ENCODE data around the gene MED22.

Gene MED22

DNA sequence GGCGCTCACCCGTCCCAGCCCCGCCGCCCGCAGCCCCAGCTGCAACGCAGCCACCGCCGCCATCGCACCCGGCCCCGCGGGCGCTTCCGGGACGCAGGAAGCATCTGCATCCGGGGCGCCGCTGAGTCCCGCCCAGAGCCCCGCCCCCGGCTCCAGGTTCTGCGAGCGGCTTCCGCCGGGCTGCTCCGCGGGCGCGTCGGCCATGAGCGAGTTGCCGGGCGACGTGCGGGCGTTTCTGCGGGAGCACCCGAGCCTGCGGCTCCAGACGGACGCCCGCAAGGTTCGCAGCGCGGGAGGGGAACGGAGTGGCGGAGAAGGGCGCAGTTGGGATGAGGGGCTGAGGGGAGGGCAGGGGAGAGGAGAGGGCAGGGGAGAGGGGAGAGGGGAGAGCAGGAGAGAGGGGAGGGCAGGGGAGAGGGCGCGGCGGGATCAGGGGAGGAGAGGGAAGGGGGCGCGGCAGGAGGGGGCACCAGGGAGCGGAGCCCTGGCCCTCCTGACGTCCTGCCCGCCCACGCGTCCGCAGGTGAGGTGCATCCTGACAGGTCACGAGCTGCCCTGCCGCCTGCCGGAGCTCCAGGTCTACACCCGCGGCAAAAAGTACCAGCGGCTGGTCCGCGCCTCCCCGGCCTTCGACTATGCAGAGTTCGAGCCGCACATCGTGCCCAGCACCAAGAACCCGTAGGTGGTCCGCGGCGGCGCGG is 8.6 kb upstream of the MED22 start, which contains the start of the genes SURF1 and SURF2:
SURF1 (minus strand) TSS at position 97 of the 701 bp plus-strand sequence; CDS start at position 63, 34 bp downstream.
SURF2 (plus strand) TSS at position 160 of the 701 bp plus-strand sequence; CDS start at position 203, 43 bp downstream.
- DNase-seq (ENCODE audit: low read depth in 4 of 4, low spot score in 1 of 4) = peak; percentile 82 to 92 (median 87)

DNA sequence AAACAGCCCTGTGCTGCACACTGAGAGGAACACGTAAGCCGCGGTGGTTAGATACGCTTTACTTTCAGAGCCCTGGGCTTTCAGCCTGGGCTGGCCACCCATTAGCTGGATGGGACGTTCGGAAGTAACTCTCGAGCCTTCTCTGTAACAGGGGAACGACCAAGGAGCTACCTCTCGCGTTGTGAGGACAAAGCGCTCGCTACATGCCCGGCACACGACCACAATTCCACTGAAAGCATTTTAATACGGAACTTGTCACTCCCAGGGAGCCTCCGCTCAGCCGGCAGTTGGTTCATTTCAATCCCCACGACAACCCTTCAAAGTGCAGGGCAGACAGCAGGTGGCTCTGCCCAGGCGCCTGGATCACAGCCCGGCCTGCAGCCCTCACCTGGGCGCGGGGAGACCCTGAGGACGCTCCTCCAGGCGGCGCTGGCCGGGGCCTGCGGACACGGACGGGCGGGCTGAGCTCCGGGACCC is 8.0 kb upstream of the MED22 start:
- no peak for DNase-seq (ENCODE audit: low read depth in 4 of 4, low spot score in 1 of 4)

DNA sequence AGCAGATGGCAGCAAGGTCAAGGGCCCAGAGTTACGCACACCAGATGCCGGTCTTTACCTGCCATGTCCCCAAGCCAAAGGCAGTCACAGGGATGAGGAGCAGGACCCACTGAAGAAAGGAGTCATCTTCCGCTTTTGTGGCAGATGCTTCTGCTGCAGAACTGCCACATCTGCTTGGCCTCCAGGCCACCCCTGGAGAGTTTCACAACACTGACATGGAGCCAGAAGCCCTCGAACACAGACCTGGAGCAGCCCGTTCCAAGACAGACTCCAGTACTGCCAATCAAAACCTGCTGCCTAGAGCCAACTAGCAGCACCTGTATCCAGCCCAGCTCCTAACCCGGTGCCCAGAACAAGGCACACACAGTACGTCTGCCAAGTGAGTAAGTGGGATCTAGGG is 6.8 kb upstream of the MED22 start:
- no peak for DNase-seq (ENCODE audit: low read depth in 4 of 4, low spot score in 1 of 4)

DNA sequence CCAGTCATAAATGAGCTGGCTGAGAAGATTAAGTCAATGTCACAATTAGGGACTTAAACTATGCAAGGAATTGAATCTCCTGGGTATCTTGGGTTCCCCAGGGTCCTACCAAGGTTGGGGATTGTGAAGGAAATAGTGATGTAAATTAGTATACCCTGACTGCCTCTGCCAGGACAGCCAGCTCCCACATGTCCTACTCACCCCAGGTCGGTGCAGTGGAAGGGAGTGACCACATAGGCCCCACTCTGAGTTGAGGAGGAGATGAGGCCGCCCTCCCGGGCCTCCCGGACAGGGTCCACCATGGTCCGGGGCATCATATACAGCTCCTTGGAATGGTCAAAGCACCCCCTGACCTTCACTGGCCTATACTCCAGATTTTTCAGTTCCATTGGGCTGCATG is 5.6 kb upstream of the MED22 start:
- DNase-seq (ENCODE audit: low read depth in 4 of 4, low spot score in 1 of 4) = no peak

DNA sequence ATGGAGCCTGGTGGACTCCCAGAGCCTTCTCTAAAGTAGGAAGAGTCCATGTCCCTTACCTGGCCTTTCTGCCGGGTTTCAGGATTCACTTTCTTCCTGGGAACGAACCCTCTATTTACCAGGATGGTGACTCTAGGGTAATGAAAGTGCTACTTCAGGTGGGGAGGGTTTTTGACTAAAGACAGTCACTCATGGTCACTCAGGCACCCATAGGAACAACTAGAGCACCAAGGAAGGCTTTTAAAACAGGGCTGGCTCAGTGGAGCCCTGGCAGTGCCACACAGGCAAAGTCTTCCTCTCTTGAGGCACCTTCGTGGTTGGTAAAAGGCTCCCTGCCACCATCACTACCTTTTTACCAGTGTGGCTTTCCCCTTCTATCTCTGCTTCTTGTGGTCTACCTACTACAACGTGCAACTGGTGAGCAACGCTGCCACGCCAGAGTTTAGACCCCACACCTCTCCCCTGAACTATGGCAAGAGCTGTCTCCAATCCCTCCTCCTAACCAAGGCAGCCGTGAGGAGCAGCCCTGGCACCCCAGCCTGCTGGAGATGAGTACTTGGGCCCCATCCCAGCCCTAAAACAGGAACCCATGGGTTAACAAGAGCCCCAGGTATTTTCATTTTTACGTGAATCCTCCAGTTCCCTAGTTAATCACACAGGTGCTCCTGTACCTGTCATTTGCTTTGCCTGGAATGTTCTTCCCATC is 4.9 kb upstream of the MED22 start:
- no peak for DNase-seq (ENCODE audit: low read depth in 4 of 4, low spot score in 1 of 4)

DNA sequence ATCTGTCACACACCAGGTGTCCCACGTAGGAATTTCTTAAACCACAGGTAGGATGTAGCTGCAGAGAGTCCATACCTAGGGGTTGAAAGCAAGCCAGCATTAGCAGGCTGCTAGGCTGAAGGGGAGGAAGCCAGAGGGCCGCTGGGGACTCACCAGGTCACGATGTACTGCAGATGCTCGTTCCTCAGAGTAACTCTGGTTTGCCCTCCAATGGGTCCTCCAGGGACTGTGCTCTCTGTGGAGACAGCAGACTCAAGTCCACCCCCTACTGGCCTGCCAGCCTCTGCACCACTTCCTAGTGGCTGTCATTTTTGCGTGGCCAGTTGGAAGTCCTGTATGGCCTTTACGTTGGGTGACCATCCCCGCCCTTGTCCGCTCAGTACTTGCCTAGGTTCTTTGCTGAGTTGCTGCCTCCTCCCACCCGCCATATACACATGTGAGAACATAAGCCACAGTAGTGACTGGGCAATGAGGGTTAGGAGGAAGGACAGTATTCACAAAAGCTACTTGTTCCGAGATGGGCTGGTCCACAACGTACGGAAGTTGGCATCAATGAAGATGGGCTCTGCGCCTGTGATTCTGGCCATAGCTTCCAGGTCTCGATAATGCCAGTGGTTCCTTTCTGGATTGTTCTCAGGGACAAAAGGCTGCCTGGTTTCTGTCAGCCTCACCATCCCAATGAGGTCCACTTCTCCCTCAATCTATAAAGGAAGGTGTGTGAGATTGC is 4.1 kb upstream of the MED22 start:
- no peak for DNase-seq (ENCODE audit: low read depth in 4 of 4, low spot score in 1 of 4)

DNA sequence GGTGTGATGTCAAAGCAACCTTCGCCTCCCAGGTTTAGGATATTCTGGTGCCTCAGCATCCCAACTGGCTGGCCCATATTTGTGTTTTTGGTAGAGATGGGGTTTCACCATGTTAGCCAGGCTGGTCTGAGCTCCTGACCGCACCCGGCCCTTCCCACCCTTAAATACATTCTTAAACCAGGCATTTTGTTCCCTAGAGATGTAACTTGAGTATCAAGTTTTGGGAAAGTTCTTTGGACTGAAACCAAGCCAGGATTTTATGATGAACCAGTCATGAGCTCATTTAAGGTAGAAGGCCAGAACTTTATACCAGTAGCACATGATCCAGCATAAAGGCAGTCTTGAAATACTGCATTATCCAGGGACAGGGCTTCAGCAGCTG is 3.6 kb upstream of the MED22 start:
- no peak for DNase-seq (ENCODE audit: low read depth in 4 of 4, low spot score in 1 of 4)

DNA sequence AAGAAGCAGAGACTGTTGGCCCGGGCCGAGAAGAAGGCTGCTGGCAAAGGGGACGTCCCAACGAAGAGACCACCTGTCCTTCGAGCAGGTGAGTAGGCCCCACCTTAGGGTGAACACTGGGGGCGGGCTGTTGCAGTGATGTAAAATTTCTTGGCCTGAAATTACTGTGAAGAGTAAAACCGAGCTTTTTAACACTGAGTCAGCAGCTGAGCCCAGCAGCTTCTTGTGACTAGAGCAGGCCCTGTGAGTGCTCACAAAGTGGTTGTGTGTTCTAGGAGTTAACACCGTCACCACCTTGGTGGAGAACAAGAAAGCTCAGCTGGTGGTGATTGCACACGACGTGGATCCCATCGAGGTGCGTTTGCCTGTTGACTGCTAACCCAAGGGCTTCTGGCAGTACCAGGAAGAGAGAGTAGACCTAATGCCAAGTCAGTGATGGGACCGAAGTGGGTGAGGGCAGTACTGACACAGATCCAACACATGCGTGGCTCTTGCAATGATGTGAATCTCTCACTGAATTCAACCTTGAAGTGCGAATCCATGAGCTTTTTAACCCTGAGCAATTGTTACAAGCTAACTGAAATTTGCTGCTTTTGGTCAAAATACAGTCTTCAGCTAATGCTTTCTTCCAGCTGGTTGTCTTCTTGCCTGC is 2.2 kb upstream of the MED22 start:
- no peak for DNase-seq (ENCODE audit: low read depth in 4 of 4, low spot score in 1 of 4)

DNA sequence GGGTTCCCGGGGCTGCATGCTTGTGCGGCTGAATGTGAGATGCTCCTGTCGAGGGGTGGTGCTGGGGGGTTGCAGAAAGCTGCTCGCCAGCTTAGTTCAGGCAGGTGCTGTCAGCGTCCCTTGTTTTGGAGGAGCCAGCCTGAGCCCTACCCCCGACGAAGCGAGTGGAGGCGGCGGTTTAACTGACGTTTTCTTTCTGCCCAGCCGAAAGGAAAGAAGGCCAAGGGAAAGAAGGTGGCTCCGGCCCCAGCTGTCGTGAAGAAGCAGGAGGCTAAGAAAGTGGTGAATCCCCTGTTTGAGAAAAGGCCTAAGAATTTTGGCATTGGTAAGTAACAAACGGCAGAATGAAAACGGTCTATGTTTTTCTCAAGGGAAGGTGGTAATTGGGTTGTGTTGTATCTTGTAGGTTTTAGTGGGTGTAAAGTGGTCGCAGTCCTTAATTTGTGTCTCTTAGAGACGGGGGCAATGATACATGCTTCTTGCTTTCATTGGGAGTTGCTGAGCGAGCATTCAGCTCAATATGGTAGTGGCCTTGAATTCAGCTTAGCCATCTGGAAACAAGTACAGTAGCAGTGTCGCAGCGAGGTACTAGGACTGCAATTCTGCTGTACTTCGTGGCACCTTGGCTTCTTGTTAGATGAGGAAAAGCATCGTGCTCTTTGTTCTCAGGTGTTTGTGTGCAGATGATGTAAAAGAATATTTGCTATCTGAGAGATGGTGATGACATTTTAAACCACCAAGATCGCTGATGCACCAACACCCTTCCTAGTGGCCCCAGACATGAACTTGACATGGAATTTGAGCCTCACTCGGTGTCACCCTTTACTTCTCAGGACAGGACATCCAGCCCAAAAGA is 1.0 kb upstream of the MED22 start:
- DNase-seq (ENCODE audit: low read depth in 4 of 4, low spot score in 1 of 4) = no peak

DNA sequence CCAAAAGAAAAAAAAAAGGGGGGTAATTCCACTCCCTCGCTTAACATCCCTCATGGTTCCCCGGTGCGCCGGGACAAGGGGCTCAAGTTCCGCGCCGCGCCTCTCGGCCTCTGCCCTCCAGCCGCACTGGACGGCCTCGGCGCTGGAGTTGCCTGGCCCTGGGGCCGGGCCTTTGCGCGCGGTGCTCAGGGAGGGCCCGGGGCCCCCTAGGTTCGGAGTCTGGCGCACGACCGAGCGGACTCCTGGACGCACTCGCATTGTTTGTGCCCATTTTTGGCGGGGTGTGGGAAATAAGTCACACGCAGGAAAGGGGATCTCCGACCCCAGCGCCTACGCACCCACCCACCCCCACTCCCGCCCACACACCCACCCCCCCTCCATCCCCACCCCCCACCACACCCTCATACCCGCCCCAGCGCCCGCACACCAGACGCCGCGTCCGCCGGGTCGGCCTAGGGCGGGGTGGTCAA is 381 bp downstream of the MED22 start:
- no peak for DNase-seq (ENCODE audit: low read depth in 4 of 4, low spot score in 1 of 4)

DNA sequence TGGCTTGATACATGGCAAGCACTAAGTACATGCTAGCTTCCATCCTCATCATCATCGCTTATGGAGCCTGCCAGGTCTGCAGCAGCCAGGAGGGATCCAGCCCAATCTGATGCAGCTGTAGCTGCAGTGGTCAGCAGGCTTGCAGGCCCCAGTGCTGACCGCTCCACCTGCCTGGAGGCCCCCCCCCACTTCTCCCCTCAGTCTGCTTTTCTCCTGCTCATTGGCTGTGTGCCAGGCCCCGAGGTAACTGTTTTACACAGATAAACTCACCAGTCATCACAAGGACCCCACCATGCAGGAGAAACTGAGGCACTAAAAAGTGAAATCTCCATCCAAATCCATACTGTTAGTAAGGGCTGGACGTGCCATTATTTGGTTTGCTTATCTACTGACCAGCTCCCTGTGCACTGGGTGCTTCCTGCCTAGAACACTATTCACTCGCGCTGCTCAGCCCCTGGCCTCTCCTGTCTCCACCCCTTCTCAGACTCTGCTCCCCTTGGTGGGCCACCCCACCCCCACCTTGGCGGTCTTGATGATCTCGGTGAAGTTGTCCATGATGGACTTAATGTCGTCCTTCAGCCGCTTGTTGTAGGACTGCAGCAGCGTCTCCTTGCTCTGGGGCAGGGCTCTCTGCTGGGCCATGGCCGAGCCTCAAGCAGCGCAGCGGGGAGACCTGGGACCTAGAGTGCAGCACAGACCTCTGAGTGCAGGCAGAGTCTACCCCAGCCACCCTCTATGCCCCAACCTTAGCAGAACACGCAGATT is 1.7 kb downstream of the MED22 start:
- no peak for DNase-seq (ENCODE audit: low read depth in 4 of 4, low spot score in 1 of 4)

DNA sequence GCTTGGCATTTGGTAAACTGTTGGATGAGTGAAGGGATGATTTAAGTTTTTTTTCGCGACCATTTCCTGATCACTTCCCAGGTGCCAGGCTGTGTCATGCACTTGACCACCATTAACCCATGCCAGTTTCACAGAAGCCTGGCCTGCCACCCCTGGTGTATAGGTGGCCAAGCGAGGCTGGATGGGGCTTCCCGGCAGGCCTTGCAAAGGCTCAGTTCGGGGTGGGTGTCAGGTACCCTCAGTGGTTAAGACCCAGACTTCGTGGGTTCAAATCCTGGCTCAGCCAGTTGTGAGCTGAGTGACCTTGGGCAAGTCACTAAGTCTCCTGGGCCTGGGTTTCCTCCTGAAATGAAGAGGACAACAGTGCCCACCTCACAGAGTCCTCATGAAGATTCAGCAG is 2.3 kb downstream of the MED22 start:
- no peak for DNase-seq (ENCODE audit: low read depth in 4 of 4, low spot score in 1 of 4)

DNA sequence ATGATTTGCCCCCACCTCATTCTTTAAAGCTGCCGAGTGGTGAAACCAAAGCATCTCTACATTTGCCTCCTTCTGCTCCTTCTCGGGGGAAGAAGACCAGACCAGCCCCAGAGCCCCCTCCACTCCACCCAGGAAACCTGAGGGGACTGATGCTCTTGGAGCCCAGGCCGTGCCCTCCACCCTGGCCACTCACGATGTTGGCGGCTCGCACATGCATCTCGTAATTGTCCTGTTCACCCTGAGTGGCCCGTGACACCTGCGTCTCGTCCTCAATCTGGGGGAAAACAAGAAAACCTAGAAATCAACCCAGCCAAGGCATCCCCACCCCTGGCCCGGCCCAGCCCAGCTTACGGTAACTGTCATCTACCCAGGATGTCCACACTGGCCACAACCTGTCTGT is 3.0 kb downstream of the MED22 start:
- no peak for DNase-seq (ENCODE audit: low read depth in 4 of 4, low spot score in 1 of 4)

DNA sequence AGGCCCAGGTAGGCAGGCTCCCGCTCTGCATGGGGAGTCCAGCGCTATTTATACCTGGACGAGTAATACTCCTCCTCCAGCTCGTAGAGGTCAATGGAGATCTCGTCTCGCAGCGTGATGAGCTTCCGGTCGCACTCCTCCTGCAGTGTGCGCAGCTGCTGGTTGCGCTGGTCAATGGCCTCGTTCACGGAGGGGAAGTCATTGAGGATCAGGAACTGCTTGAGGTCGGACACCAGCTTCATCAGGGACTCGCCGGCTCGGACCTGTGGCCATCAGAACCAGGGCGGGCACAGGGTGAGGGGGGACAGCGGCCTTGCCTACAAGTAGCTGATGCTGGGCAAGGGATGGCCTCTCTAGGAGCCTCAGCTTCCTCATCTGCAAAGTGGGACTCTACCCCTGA is 3.9 kb downstream of the MED22 start:
- no peak for DNase-seq (ENCODE audit: low read depth in 4 of 4, low spot score in 1 of 4)

DNA sequence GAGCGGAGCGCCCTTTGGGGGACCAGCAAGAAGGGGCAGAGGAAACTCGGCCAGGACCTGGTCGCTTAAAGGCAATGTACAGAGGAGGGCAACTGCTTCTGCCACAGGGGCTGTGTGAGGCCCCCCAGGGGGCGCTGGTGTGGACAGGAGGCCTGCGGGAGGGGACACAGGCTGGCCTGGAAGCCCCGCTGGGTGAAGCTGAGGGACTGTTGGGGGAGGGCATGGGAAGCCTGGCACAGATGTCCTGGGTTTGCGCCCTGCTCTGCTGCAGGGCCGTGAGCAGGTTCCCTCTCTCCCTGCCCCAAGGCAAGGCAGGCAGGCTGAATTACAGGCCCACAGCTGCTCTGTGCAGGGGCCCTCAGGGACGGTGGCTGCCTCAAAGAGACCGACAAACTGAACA is 5.4 kb downstream of the MED22 start:
- no peak for DNase-seq (ENCODE audit: low read depth in 4 of 4, low spot score in 1 of 4)

DNA sequence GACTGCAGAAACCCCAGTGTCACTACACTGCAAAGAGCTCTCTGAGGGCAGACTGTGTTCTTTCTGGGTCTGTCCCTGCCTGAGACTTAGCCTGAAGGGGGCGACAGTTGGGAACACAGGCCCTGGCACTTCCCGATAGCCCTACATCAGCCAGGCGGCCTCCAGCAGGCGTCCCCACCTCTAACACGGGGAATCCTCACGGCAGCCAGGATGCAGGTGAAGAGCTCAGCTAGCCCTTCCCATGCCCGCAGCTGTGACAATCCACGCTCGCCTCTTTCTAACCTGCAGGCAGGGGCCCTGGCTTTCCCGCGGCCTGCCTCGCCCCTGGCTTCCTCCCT is 5.9 kb downstream of the MED22 start:
- DNase-seq (ENCODE audit: low read depth in 4 of 4, low spot score in 1 of 4) = no peak

DNA sequence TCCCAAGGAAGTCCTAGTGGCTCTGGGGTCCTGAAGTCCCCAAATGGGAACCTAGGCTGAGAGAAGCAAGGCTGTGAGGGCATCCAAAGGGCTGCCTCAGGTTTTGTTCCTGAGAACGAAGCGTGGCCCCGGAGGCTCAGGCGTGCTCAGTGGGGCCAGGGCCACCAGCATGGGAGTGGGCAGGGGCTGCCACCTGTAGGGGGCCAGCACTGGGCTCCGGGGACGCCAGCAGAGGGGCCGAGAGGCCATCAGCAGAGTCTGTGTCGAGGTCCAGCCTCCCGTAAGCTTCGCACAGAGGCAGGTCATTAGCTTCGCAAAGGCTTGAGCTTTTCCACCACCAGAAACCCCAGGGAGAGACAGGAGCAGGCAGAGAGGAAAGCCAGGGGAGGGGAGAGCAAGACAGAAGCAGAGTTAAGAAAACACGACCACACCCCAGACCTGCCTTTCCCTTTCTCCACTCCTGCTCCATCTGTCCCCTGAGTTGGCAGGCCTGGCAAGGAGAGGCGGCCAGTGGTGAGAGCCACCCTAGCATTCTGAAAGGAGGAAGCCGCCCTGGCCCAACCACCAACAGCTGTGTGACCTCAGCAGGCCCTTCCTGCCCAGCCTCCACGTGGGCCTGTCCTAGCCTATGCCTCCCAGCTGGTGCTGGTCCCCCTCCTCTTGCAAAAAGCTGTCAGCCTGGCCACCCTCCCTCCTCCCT is 6.4 kb downstream of the MED22 start:
- DNase-seq (ENCODE audit: low read depth in 4 of 4, low spot score in 1 of 4) = no peak

DNA sequence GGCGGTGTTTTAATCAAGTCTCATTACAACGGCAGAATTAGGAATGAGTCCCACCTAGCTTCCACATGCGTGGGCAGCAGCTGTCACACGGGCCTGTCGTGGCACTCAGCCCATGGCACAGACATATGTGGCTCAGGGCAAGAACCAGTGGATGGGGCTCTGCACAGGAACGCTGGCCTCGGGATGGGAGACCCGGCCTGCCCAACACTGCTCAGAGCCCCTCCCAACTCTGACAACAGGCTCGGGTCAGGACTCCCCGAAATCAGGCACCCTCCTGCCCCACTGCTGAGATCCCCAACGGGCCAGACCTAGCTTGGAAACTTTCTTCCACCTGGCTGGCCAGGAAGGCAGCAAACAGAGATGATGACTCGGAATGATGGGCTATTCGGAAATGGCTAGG is 7.0 kb downstream of the MED22 start:
- no peak for DNase-seq (ENCODE audit: low read depth in 4 of 4, low spot score in 1 of 4)

DNA sequence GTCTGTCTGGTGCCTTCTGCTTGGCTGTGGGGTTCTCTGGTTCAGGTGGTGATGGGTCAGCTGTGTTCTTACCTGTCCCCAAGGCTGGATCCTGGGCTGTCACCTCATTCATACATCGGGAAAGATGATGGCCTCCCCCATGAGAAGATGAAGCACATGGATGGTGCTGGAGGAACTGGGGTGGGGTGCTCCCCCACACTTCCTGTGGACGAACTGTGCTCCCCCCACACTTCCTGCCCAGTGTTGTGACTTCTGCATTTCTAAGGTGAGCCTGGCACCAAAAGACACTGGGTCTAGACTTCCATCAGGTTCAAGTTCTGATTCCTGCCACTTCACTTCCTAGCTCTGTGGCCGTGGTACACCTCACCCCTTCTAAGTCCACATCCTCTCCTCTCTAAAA is 7.7 kb downstream of the MED22 start:
- DNase-seq (ENCODE audit: low read depth in 4 of 4, low spot score in 1 of 4) = no peak

Measured in stimulated activated CD4-positive, alpha-beta T cell treated with anti-CD3 and anti-CD28 coated beads, Interleukin-1b, Interleukin-23, amount 100 ng/mL, for 24 hours (primary cell).